Large intestine (tissue), 3 donors: Measurements from ENCODE around the gene SCRN1. TPM values are rescaled to one million over a fixed set of nuclear protein-coding genes. Genes with fewer than 3 reads are reported as not detected.

Source experiments
- DNase-seq, 2 donors: peaks; one replicate each; pipeline versions ENCODE4 v3.0.0 to v3.0.0-alpha.2; 2013
- H3K27ac ChIP-seq: one replicate; pipeline ENCODE4 v1.5.1; 2013; ENCODE audit warnings: low read length
- H3K27me3 ChIP-seq: 2 replicates; pipeline ENCODE4 v1.6.1; 2013; ENCODE audit warnings: low read length; ENCODE audit not compliant: control insufficient read depth, insufficient read depth
- H3K36me3 ChIP-seq: 2 replicates; pipeline ENCODE4 v1.6.1; 2013; ENCODE audit warnings: low read length; ENCODE audit not compliant: control insufficient read depth, insufficient read depth
- H3K4me1 ChIP-seq: one replicate; pipeline ENCODE4 v1.6.1; 2013; ENCODE audit warnings: low read length; ENCODE audit not compliant: control insufficient read depth, insufficient read depth
- H3K4me3 ChIP-seq: one replicate; pipeline ENCODE4 v1.5.1; 2013; ENCODE audit warnings: low read length
- H3K9me3 ChIP-seq: one replicate; pipeline ENCODE4 v1.6.1; 2013; ENCODE audit warnings: mild to moderate bottlenecking, low read depth, low read length, moderate library complexity; ENCODE audit not compliant: control insufficient read depth
- WGBS: methylation state at CpG from one replicate; pipeline ENCODE4 v1.1.5; 2013; ENCODE audit warnings: low lambda C conversion rate; ENCODE audit not compliant: insufficient coverage; 5-methylcytosine and 5-hydroxymethylcytosine counted together
- polyA plus RNA-seq: library from polyadenylated mRNA; unstranded; fragments of 120-200 nt; gene quantifications from one replicate; pipeline ENCODE4 v1.2.1, GENCODE V29; 2013

SCRN1 gene
- polyA plus RNA-seq, 1 donor, result 25.2 TPM

GRCh38 chr7:29915481-29916215 lies 74.0 kb downstream of the SCRN1 start:
- Histone ChIP-seq H3K4me3 (no peak overlapping the region), H3K4me1 (no peaks in the 10 kb centered on the region), H3K36me3 (peaks cover 3% of the 10 kb centered on the region), H3K9me3 (no peaks in the 10 kb centered on the region), H3K27me3 (no peaks in the 10 kb centered on the region), H3K27ac (no peak overlapping the region)
- no peak for DNase-seq
- no CpG with 5 or more reads among the region's 7 CpGs for WGBS

- Histone ChIP-seq H3K36me3 (no peaks in the 10 kb centered on the region), H3K9me3 (no peaks in the 10 kb centered on the region), H3K4me3 (no peak overlapping the region), H3K27ac (no peak overlapping the region), H3K4me1 (no peaks in the 10 kb centered on the region), H3K27me3 (no peaks in the 10 kb centered on the region)
- WGBS, result no CpG with 5 or more reads among the region's 4 CpGs
- no peak for DNase-seq
Measured at GRCh38 chr7:29914180-29914579, 75.4 kb downstream of the SCRN1 start.

- Histone ChIP-seq H3K27ac (no peak overlapping the region), H3K4me1 (no peaks in the 10 kb centered on the region), H3K4me3 (no peak overlapping the region), H3K9me3 (peaks cover 19% of the 10 kb centered on the region), H3K36me3 (peaks cover 23% of the 10 kb centered on the region), H3K27me3 (no peaks in the 10 kb centered on the region)
- WGBS, result 100% methylated on average over 3 of the region's 3 CpGs
- DNase-seq, result no peak
Measured at GRCh38 chr7:29906200-29907022, 83.2 kb downstream of the SCRN1 start.

GRCh38 chr7:29900745-29901144 lies 88.9 kb downstream of the SCRN1 start:
- Histone ChIP-seq H3K9me3 (peaks cover 4% of the 10 kb centered on the region), H3K4me3 (no peak overlapping the region), H3K27ac (no peak overlapping the region), H3K36me3 (peaks cover 23% of the 10 kb centered on the region), H3K4me1 (no peaks in the 10 kb centered on the region), H3K27me3 (no peaks in the 10 kb centered on the region)
- WGBS, result no CpG with 5 or more reads among the region's 1 CpG
- DNase-seq, result peak in 1 of 2 donors; percentile 40

GRCh38 chr7:29898301-29898700 lies 91.3 kb downstream of the SCRN1 start:
- Histone ChIP-seq H3K36me3 (peaks cover 6% of the 10 kb centered on the region), H3K9me3 (no peaks in the 10 kb centered on the region), H3K27ac (no peak overlapping the region), H3K27me3 (no peaks in the 10 kb centered on the region), H3K4me1 (no peaks in the 10 kb centered on the region), H3K4me3 (no peak overlapping the region)
- no peak for DNase-seq
- WGBS, result 73% methylated on average over 3 of the region's 5 CpGs

DNA sequence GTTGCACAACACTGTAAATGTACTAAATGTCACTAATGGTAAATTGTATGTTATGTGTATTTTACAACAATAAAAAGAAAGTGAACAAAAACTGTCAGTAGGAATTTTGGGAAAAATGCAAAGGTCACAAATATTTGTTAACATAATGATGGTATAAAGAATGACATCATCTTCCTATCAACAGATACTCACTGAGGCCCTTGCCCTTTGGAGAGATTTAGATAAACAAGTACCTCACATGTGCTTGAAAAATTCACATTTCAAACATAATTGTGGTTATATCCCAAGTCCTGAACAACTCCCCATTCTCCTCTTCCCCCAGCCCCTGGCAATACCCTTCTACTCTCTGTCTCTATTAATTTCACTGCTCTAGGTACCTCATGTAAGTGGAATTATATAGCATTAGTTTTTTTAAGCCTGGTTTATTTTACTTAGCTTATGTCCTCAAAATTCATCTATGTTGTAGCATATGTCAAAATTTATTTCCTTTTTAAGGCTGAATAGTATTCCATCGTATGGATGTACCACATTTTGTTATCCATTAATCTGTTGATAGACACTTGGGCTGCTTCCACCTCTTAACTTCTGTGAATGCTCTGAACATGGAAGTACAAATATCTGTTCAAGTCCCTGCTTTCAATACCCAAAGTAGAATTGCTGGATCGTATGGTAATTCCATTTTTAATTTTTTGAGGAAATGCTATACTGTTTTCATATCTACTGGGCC lies 92.8 kb downstream of the SCRN1 start:
- H3K27me3 ChIP-seq, result no peaks in the 10 kb centered on the region
- 100% methylated on average over 1 of the region's 2 CpGs for WGBS

DNA sequence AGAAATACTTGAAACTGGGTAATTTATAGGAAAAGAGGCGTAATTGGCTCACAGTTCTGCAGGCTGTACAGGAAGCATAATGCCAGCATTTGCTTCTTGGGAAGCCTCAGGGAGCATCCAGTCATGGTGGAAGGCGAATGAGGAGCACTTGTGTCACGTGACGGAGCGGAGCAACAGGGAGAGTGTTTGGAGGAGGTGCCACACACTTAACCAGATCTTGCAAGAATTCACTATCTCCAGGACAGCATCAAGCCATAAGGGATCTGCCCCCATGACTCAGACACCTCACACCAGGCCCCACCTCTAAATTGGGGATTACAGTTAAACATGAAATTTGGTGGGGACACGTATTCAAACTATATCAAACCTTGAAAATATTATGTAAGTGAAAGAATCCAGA lies 94.0 kb downstream of the SCRN1 start:
- Histone ChIP-seq H3K4me3 (no peak overlapping the region), H3K36me3 (peaks cover 10% of the 10 kb centered on the region), H3K27me3 (no peaks in the 10 kb centered on the region), H3K9me3 (no peaks in the 10 kb centered on the region), H3K4me1 (no peaks in the 10 kb centered on the region), H3K27ac (no peak overlapping the region)
- no peak for DNase-seq
- WGBS, result 45% methylated on average over 1 of the region's 6 CpGs

More for the DNA sequence above, 92.8 kb downstream of the SCRN1 start:
- DNase-seq, result no peak
- H3K9me3 ChIP-seq, result no peaks in the 10 kb centered on the region
- peaks cover 10% of the 10 kb centered on the region for H3K36me3 ChIP-seq
- H3K4me1 ChIP-seq, result no peaks in the 10 kb centered on the region
- H3K4me3 ChIP-seq, result no peak overlapping the region
- H3K27ac ChIP-seq, result no peak overlapping the region

- no peak overlapping the region for H3K4me3 ChIP-seq
- peaks cover 16% of the 10 kb centered on the region for H3K36me3 ChIP-seq
- DNase-seq, result no peak
- no peak overlapping the region for H3K27ac ChIP-seq
- H3K9me3 ChIP-seq, result no peaks in the 10 kb centered on the region
- WGBS, result no CpG with 5 or more reads among the region's 2 CpGs
- no peaks in the 10 kb centered on the region for H3K4me1 ChIP-seq
- no peaks in the 10 kb centered on the region for H3K27me3 ChIP-seq
Measured at GRCh38 chr7:29894256-29894655, 95.3 kb downstream of the SCRN1 start.

GRCh38 chr7:29893351-29893965 lies 96.1 kb downstream of the SCRN1 start:
- no peak for DNase-seq
- H3K4me1 ChIP-seq, result no peaks in the 10 kb centered on the region
- WGBS, result 80% methylated on average over 1 of the region's 6 CpGs
- no peak overlapping the region for H3K4me3 ChIP-seq
- H3K9me3 ChIP-seq, result no peaks in the 10 kb centered on the region
- H3K27ac ChIP-seq, result no peak overlapping the region
- H3K36me3 ChIP-seq, result peaks cover 23% of the 10 kb centered on the region
- H3K27me3 ChIP-seq, result no peaks in the 10 kb centered on the region

DNA sequence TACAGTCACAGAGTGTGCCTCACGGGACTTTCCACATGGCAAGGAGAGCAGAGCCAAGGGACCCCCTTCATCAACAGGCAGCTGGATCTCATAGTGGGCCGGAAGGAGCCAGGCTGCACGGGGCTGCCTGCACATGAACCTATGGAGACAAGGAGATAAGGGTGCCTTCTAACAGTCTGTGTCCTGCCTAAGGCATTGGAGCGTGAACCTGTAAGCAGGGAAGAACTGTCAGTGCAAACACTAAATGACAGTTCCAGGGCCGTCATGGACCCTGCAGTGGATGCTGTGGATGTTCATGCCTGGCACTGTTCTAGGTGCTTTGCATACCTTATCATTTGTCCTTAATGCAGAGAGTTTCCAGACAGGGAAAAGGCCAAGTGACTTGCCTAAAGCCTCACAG lies 97.4 kb downstream of the SCRN1 start:
- no peaks in the 10 kb centered on the region for H3K27me3 ChIP-seq
- no peaks in the 10 kb centered on the region for H3K9me3 ChIP-seq
- no peak for DNase-seq
- no peak overlapping the region for H3K4me3 ChIP-seq
- no peaks in the 10 kb centered on the region for H3K4me1 ChIP-seq
- no CpG with 5 or more reads among the region's 5 CpGs for WGBS
- peaks cover 27% of the 10 kb centered on the region for H3K36me3 ChIP-seq
- H3K27ac ChIP-seq, result no peak overlapping the region
